ENCODE data around the gene DDA1.

The DDA1 gene

GRCh38 chr19:17334414-17335409, 25.3 kb downstream of the DDA1 start, which contains the start of gene ANO8:
TSS of gene ANO8 (minus strand) at chr19:17334855. CDS start at chr19:17334670, 185 bp downstream.
- peaks cover 11% of the 10 kb centered on the region for H3K27me3 ChIP-seq (ENCODE audit: low read depth, low read length)
- H3K4me3 ChIP-seq (ENCODE audit: low read depth in 1 of 2, low read length in 2 of 2) = peak within 1 kb of the TSS; percentile 60 to 82
- H3K9me3 ChIP-seq (ENCODE audit: control insufficient read depth in 1 of 2, low read length in 2 of 2) = no peaks in the 10 kb centered on the region
- H3K4me1 ChIP-seq (ENCODE audit: control insufficient read depth in 1 of 2, insufficient read depth in 2 of 2, low read length in 2 of 2) = peaks cover 4 to 27% of the 10 kb centered on the region in 2 donors
- peaks cover 0 to 11% of the 10 kb centered on the region in 2 donors for H3K36me3 ChIP-seq (ENCODE audit: control insufficient read depth in 1 of 2, insufficient read depth in 2 of 2, low read length in 2 of 2)
- H3K27ac ChIP-seq (ENCODE audit: low read length) = no peak within 1 kb of the TSS

GRCh38 chr19:17335575-17335974, 26.2 kb downstream of the DDA1 start:
- H3K36me3 ChIP-seq (ENCODE audit: control insufficient read depth in 1 of 2, insufficient read depth in 2 of 2, low read length in 2 of 2) = peaks cover 0 to 7% of the 10 kb centered on the region in 2 donors
- H3K9me3 ChIP-seq (ENCODE audit: control insufficient read depth in 1 of 2, low read length in 2 of 2) = no peaks in the 10 kb centered on the region
- peaks cover 2% of the 10 kb centered on the region for H3K27me3 ChIP-seq (ENCODE audit: low read depth, low read length)
- peak overlapping the region in 1 of 2 donors; percentile 82 for H3K4me3 ChIP-seq (ENCODE audit: low read depth in 1 of 2, low read length in 2 of 2)
- no peak overlapping the region for H3K27ac ChIP-seq (ENCODE audit: low read length)
- H3K4me1 ChIP-seq (ENCODE audit: control insufficient read depth in 1 of 2, insufficient read depth in 2 of 2, low read length in 2 of 2) = peaks cover 4 to 27% of the 10 kb centered on the region in 2 donors

- H3K27me3 ChIP-seq (ENCODE audit: low read depth, low read length) = no peaks in the 10 kb centered on the region
- peak within 1 kb of the TSS; percentile 97 to 100 for H3K4me3 ChIP-seq (ENCODE audit: low read depth in 1 of 2, low read length in 2 of 2)
- no peaks in the 10 kb centered on the region for H3K9me3 ChIP-seq (ENCODE audit: control insufficient read depth in 1 of 2, low read length in 2 of 2)
- peaks cover 0 to 8% of the 10 kb centered on the region in 2 donors for H3K36me3 ChIP-seq (ENCODE audit: control insufficient read depth in 1 of 2, insufficient read depth in 2 of 2, low read length in 2 of 2)
- H3K4me1 ChIP-seq (ENCODE audit: control insufficient read depth in 1 of 2, insufficient read depth in 2 of 2, low read length in 2 of 2) = peaks cover 4 to 27% of the 10 kb centered on the region in 2 donors
- H3K27ac ChIP-seq (ENCODE audit: low read length) = peak within 1 kb of the TSS; percentile 99
Observed at GRCh38 chr19:17336872-17337674, 27.7 kb downstream of the DDA1 start, which contains the start of gene GTPBP3. TSS of gene GTPBP3 (plus strand) at chr19:17337553. CDS start at chr19:17337612, 59 bp downstream.

- no peaks in the 10 kb centered on the region for H3K9me3 ChIP-seq (ENCODE audit: control insufficient read depth in 1 of 2, low read length in 2 of 2)
- no peaks in the 10 kb centered on the region for H3K27me3 ChIP-seq (ENCODE audit: low read depth, low read length)
- peak overlapping the region; percentile 99 for H3K27ac ChIP-seq (ENCODE audit: low read length)
- H3K4me3 ChIP-seq (ENCODE audit: low read depth in 1 of 2, low read length in 2 of 2) = peak overlapping the region; percentile 97 to 100
- peaks cover 4 to 27% of the 10 kb centered on the region in 2 donors for H3K4me1 ChIP-seq (ENCODE audit: control insufficient read depth in 1 of 2, insufficient read depth in 2 of 2, low read length in 2 of 2)
- H3K36me3 ChIP-seq (ENCODE audit: control insufficient read depth in 1 of 2, insufficient read depth in 2 of 2, low read length in 2 of 2) = peaks cover 0 to 8% of the 10 kb centered on the region in 2 donors
Observed at GRCh38 chr19:17337675-17338432, 28.5 kb downstream of the DDA1 start.

- Histone ChIP-seq H3K27ac (ENCODE audit: low read length) (no peak overlapping the region), H3K27me3 (ENCODE audit: low read depth, low read length) (no peaks in the 10 kb centered on the region), H3K36me3 (ENCODE audit: control insufficient read depth in 1 of 2, insufficient read depth in 2 of 2, low read length in 2 of 2) (peaks cover 0 to 8% of the 10 kb centered on the region in 2 donors), H3K4me1 (ENCODE audit: control insufficient read depth in 1 of 2, insufficient read depth in 2 of 2, low read length in 2 of 2) (peaks cover 4 to 27% of the 10 kb centered on the region in 2 donors), H3K9me3 (ENCODE audit: control insufficient read depth in 1 of 2, low read length in 2 of 2) (no peaks in the 10 kb centered on the region), H3K4me3 (ENCODE audit: low read depth in 1 of 2, low read length in 2 of 2) (peak overlapping the region; percentile 97 to 100)
Observed at GRCh38 chr19:17338433-17339078, 29.2 kb downstream of the DDA1 start.

GRCh38 chr19:17339088-17339741, 29.9 kb downstream of the DDA1 start:
- peaks cover 4 to 21% of the 10 kb centered on the region in 2 donors for H3K4me1 ChIP-seq (ENCODE audit: control insufficient read depth in 1 of 2, insufficient read depth in 2 of 2, low read length in 2 of 2)
- H3K9me3 ChIP-seq (ENCODE audit: control insufficient read depth in 1 of 2, low read length in 2 of 2) = no peaks in the 10 kb centered on the region
- H3K27ac ChIP-seq (ENCODE audit: low read length) = no peak overlapping the region
- peaks cover 0 to 8% of the 10 kb centered on the region in 2 donors for H3K36me3 ChIP-seq (ENCODE audit: control insufficient read depth in 1 of 2, insufficient read depth in 2 of 2, low read length in 2 of 2)
- no peak overlapping the region for H3K4me3 ChIP-seq (ENCODE audit: low read depth in 1 of 2, low read length in 2 of 2)
- H3K27me3 ChIP-seq (ENCODE audit: low read depth, low read length) = no peaks in the 10 kb centered on the region

GRCh38 chr19:17340302-17340870, 31.0 kb downstream of the DDA1 start:
- Histone ChIP-seq H3K9me3 (ENCODE audit: control insufficient read depth in 1 of 2, low read length in 2 of 2) (no peaks in the 10 kb centered on the region), H3K27me3 (ENCODE audit: low read depth, low read length) (no peaks in the 10 kb centered on the region), H3K4me3 (ENCODE audit: low read depth in 1 of 2, low read length in 2 of 2) (no peak overlapping the region), H3K36me3 (ENCODE audit: control insufficient read depth in 1 of 2, insufficient read depth in 2 of 2, low read length in 2 of 2) (peaks cover 0 to 8% of the 10 kb centered on the region in 2 donors), H3K4me1 (ENCODE audit: control insufficient read depth in 1 of 2, insufficient read depth in 2 of 2, low read length in 2 of 2) (peaks cover 0 to 14% of the 10 kb centered on the region in 2 donors), H3K27ac (ENCODE audit: low read length) (no peak overlapping the region)

- Histone ChIP-seq H3K4me1 (ENCODE audit: control insufficient read depth in 1 of 2, insufficient read depth in 2 of 2, low read length in 2 of 2) (peaks cover 0 to 12% of the 10 kb centered on the region in 2 donors), H3K27ac (ENCODE audit: low read length) (no peak overlapping the region), H3K36me3 (ENCODE audit: control insufficient read depth in 1 of 2, insufficient read depth in 2 of 2, low read length in 2 of 2) (peaks cover 0 to 8% of the 10 kb centered on the region in 2 donors), H3K9me3 (ENCODE audit: control insufficient read depth in 1 of 2, low read length in 2 of 2) (no peaks in the 10 kb centered on the region), H3K4me3 (ENCODE audit: low read depth in 1 of 2, low read length in 2 of 2) (no peak overlapping the region), H3K27me3 (ENCODE audit: low read depth, low read length) (no peaks in the 10 kb centered on the region)
Observed at GRCh38 chr19:17340871-17341357, 31.6 kb downstream of the DDA1 start.

GRCh38 chr19:17341386-17341785, 32.0 kb downstream of the DDA1 start:
- H3K36me3 ChIP-seq (ENCODE audit: control insufficient read depth in 1 of 2, insufficient read depth in 2 of 2, low read length in 2 of 2) = peaks cover 0 to 8% of the 10 kb centered on the region in 2 donors
- peaks cover 0 to 12% of the 10 kb centered on the region in 2 donors for H3K4me1 ChIP-seq (ENCODE audit: control insufficient read depth in 1 of 2, insufficient read depth in 2 of 2, low read length in 2 of 2)
- no peaks in the 10 kb centered on the region for H3K27me3 ChIP-seq (ENCODE audit: low read depth, low read length)
- no peak overlapping the region for H3K27ac ChIP-seq (ENCODE audit: low read length)
- no peak overlapping the region for H3K4me3 ChIP-seq (ENCODE audit: low read depth in 1 of 2, low read length in 2 of 2)
- H3K9me3 ChIP-seq (ENCODE audit: control insufficient read depth in 1 of 2, low read length in 2 of 2) = no peaks in the 10 kb centered on the region
